GM19193 (cell line): ENCODE data around the gene TGFBR2.

Experiments used
- POLR2A ChIP-seq: IDR thresholded peaks from 4 replicates; pipeline ENCODE4 v1.6.1; 2011; ENCODE audit not compliant: insufficient read depth, insufficient read length; ENCODE audit errors: extremely low read depth

The TGFBR2 gene

DNA sequence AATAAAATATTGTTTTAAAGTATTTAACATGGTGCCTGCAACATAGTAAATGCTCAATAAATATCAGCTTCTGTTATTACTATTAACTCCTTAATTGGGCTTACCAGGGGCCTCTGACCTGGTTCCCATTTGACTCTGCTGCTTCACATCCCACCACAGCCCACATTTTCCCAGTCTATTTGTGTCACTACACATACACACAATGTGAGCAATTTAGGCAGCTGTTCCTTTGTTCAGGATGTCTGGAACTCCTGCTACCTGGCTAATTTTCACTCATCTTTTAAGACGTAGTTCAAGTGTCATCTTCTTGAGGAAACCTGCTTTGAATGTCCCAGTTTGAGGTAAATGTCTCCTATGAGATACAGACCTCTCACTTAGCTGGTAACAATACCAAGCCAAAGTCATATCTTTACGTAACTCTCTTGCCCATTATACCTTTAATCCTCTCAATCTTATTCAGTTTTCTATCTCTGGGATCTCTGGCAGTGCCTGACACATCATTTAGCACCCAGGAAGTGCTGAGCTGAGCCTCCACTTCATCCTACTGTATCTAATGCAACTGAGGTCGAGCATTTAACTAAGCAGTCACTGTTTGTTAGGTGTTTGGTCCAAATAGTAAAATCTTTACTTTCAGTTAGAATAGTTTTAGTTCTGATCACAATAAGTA lies 4.4 kb downstream of the TGFBR2 start:
- no peak for TF ChIP-seq POLR2A

DNA sequence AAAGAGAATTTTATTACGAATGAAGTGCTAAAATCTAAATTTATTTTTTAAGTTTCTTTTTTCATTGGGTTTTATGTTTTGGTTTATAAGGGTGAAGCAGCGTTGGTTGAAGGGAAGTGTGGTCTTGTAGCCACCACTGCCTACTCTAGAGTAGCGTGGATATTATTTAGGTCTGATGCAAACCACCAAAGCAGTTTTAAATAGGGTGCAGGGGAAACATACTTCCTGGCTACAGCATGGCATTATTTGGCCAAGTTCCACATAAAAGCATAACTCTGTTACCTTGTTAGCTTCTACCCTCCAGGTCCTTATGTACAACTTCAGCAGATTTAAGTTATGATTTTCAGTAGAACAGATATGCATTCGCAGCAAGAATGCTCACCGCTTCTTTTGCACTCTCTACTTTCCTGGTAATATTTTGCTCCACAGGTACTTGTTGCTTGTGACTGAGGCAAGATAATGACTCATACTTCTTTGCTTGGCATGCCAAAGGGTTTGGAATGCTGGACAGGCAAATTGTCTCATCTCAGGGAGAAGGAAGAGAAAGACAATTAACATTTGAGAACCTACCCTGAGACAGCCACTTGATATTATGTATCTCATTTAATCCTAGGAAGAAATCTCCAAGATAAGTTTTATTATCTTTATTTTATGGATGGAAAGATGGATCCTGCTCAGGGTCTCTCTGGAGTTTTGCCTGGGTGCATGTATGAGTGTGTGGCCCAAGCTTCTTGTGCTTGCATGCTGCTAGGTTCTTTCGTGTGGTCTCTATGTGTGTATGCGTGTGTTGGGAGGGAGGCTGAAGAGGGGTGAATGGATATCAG lies 5.4 kb downstream of the TGFBR2 start:
- TF ChIP-seq POLR2A = no peak

DNA sequence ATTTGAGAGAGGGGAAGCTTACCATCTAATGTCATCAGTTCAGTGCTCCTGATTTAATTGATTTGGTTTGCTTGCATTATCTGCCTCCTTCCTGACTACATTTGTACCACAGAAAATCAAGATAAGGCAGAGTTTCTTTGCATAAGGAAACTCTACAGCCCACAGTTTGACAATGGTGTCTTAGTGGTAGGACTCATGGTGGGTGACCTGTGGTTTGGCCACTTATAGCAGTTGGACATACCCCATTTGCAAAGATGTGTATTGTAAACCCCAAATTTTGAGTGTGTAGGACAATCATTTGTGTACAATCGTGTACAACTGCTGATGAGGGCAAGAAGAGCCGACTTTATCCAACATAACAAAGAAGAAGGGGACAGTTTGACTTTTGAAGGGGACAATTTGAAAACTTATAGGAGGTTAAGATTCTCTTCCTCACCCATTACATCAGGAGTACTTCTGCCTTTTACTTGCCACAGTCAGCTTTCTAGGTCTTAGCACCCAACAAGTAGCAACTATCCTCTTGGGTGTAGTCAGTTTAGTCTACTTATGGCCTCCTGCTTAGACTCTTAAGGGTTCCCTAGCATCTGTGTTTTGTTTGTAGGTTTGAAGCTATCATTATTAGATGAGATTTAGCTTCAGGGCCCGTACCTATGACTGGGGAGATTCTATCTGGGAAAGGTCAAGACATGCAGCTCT lies 6.2 kb downstream of the TGFBR2 start:
- TF ChIP-seq POLR2A = no peak

DNA sequence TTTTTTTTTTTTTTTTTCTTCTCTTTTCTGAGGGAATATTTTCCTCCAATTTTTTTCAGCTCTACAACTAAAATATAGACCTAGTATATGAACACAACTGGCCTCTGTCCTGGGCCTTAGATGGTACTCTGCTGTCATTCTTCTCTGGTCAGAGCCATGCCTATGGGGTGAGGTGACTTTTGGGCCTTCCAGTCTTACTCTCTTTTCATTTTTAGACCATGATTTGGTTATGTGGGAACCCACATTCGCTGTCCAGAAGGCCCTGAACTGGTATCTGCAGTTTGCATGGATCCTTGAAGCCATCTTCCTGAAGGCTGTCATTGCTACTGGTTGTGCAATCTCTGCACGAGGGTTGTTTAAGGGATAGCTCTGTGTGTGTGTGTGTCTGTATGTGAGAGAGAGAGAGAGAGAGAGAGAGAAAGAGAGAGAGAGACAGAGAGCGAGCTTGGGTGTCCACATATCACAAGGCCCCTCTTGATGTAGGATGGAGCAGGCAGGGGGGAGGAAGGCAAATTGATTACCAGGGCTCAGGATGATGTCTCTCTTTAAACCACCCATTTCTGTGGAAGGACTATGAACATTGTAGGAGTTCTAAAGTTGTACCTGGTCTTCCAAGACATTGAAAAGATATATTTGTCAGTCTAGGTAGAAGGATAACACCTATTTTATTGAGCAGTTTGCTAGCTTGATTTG lies 6.9 kb downstream of the TGFBR2 start:
- TF ChIP-seq POLR2A = no peak

DNA sequence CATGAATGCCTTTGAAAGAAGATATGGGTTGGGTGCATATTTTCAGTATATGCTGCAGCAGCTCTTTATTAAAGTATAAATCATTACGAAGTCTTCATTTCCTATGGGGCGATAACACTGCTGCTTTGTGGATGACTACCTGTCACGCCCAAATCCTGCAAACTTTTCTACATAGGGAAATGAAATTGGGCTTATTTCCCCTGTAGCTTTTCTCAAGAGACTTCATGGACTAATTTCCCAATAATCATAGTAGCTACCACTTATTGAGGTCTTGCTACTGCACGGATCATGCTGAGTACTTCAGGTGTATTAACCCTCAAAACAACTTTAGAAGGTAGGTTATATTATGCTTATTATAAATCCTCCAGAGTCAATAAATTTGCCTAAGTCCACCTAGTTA lies 8.0 kb downstream of the TGFBR2 start:
- TF ChIP-seq POLR2A = no peak

DNA sequence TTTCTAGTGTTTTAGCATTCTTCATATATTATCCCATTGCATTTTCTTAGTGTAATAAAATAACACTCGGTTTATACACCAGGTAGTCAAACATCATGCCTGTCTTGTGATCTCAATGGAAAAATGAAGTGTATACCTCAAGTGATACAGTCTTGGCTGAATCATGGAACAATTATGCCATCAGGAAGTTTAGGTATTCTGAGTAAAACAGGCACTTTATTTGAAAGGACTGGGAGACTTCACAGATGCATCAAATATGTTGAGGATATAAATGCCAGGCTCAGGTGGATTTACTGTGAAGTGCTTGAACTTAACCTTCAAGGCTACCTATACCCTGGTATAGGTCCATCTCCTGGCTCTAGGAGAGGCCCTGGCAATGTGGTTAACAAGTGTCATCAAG lies 8.5 kb downstream of the TGFBR2 start:
- TF ChIP-seq POLR2A = no peak

DNA sequence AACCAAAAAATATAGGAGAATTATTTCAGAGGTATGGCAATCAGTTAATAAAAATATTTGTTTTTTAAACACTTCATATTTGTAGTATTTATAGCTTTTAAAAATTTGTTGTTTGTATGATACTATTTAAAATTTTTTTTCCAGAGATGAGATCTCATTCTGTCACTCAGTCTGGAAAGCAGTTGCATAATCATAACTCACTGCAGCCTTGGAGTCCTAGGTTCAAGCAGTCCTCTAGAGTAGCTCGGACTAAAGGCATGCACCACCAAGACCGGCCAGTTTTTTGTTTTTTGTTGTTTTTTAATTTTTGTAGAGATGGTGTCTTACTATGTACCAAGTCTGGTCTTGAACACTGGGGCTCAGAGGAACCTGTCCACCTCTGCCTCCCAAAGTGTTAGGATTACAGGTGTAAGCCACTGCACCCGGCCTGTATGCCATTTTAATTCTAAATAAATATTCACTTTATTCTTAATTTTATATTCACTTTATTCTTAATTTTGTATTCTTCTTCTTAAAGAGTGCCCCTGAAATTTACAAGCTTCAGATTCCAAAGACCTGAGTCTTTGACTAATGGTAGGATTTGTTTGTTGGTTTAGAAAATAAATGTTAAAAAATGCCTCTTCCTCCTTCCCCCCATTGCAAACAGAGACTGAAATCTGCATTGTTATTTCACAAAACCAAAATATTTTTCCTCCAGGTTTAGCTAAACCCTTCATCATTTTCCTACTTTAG lies 9.4 kb downstream of the TGFBR2 start:
- TF ChIP-seq POLR2A = no peak

DNA sequence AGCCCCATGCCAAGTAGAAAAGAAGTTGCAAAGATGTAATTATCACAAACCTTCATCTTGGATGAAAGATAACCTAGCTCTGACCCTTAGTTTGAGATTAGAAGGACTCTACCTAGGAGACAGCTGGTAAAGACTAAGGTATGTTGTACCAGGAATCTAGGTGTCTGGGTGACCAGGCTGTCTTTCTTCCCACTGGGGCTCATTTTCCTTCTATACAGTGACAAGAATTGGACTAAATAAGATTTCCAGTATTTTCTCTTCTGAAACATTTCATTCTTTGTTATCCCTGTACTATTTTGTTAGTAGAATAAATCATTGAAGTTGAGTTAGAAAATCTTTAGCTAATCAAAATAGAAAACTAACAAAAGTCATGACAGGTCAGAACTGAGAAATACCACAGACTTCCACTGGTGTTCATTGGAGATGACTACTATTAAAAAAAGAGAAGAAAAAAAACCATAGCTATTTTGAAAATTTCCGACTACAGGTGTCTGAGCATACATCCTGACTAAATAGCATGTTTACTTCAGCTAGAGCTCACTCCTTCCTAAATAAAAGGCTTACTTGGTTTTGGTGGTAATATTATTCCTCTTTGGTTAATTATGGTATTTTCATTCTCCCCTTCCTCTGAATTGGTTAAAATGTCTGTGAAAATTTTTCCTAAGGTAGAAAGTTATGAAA lies 10.1 kb downstream of the TGFBR2 start:
- TF ChIP-seq POLR2A = no peak

DNA sequence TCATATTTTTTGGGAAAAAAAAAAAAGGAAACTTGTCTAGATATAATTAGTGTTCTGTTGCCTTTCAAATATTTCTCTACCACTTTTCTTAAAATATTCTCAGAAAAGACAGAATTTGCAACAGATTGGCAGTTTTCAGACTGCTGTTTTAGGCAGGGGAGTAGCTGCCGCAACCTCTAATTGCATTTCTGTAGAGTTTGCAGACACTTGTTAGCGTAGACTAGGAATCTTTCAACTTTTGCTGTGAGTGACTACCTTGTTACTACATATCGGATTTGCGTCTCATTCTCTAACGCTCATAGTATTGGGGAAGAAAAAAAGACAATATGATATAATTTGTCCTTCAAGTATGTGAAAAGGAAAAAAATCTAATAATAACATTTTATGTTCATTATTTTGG lies 10.7 kb downstream of the TGFBR2 start:
- TF ChIP-seq POLR2A = no peak

DNA sequence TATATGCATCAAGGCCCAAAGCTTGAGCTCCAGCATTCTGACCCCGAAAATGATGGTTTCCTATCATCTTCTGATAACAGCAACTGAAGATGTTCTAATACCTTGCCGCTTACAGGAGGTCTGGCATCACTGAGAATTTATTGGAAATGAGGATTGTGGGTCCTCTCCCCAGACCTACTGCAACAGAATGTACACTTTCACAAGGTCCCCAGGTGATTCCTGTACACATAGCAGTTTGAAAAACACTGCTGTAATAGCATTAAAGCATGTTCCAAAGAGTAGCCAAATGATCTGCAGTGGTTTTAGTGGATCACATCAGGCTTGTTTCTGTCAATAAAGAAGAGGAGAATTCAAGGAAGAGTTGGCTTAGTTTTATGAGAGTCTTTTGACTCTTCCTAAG lies 11.3 kb downstream of the TGFBR2 start:
- no peak for TF ChIP-seq POLR2A

DNA sequence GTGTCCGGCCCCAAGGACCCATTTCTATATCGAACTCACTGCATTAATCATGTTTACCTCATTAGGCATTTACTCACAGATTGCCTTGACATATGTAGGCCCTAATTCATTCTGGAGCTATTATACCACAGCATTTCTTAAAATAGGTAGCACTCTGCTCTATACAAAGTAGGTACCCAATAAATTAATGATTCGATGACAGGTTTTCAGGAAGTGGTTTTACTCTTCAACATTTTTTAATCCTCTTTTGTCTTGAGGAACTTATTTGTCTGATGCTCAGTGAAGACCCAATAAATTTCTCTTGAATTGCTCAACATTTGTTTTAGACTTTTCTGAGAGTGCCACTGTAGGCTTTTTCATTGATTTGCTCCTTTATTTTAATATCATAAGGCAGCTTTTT lies 12.1 kb downstream of the TGFBR2 start:
- TF ChIP-seq POLR2A = no peak

DNA sequence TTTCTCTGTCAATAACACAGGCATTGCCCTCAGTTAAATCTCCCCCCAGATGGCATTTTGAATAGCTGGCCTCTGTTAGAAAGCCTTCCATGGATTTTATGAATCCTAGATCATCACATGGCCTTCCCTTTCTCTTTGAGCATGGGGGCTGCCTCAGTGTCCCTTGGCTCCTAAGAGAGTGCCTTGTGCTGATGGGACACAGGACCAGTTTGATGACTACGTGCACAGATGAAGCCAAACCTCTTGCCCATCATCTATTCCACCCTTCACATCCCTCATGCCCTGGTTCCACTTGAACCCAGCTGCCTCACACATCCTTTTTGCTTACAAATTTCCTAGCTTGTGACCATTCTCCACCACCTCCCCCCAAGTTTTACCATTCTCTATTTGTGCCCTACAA lies 12.9 kb downstream of the TGFBR2 start:
- TF ChIP-seq POLR2A = no peak

DNA sequence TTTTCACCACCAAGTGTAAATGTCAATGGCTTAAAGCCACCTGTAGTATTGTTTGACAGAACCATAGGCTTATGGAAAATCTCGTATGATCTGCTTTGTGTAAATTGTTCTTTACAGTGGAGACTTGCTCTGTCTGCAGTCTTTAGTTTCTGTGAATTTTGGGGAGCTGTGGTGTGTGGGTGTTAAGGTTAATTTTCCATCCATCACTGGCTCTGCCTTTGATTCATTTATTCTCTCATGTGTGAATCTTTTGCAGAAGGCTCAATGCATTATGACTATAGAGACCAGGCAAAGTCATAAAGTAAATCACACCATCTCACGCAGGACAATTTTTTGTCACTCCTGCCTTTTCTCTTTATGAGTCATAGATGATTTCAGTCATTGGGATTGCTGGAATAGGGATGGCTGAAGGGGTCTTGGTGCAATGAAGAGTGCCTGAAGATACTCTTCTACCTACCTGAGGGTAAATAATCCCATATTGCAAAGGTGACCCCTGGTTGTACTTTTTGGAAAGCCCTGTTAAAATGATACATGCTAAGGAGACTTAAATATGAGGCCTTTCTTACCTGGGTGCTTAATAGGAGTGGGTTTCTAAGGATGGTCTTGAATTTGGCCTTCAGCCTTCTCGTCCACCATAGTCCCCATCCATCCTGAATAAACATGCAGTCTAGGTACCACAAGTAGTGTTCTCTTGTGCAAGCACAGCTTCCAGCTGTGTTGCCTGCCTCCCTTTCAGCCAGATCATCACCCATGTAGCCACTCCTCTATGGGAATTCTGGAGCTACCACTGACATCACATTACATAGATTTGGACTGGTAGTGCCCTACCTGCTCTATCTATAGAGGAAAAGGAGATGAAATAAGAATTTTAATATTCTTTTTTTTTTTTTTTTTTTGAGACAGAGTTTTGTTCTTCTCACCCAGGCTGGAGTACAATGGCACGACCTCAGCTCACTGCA lies 14.3 kb downstream of the TGFBR2 start:
- no peak for TF ChIP-seq POLR2A

DNA sequence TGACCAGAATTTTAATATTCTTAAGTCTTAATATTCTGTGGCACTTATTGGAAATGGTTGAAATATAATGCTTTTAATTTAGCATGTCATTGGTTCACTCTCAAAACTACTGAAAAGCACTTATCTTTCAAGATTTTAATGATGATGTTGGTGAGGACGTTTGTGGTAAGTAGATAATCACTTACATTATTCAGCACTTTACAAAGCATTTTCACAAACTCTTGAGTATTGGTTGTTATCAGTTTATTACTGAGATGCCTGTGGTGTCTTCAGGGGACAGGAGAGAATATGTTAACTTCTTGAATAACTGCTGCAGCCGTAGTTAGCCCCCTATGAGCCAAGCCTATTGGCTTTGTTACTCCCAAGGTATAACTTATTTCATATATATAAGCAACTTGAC lies 15.2 kb downstream of the TGFBR2 start:
- no peak for TF ChIP-seq POLR2A
